DMS53 treated with DMSO at 0.1 percent for 48 hours (cell line): ENCODE data around the gene LPAR3.
A peak's percentile ranks its signal among the peaks of the same experiment; 100 is the strongest.

Experiments
- DNase-seq: peaks from one replicate; lab custom pipeline; 2025; ENCODE audit not compliant: unreplicated experiment; lab: John Stamatoyannopoulos, UW

Gene LPAR3

GRCh38 chr1:84833194-84833593 is 59.8 kb downstream of the LPAR3 start:
- no peak for DNase-seq

DNA sequence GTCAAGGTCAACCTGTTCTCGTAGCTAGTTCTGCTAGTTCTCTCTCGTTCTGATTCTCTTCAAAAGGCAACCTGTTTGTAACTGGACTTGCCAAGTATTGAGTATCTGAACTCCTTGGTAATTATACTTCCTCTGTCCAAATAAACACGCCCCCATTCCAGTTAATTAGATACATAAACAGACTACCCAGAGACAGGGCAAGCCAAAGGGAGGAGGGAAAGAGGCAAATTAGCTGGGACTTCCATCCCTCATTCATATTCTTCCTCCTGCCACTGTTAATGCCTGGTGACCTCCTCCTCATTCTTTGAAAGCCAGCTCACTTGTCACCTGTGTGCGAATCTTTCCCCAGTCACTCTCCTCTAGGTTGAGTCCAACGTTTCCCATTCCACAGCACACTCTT is 62.9 kb downstream of the LPAR3 start:
- no peak for DNase-seq

- DNase-seq, result no peak
Observed at GRCh38 chr1:84827976-84828375, 65.0 kb downstream of the LPAR3 start.

GRCh38 chr1:84827555-84827954 is 65.5 kb downstream of the LPAR3 start:
- peak; percentile 15 for DNase-seq

GRCh38 chr1:84825161-84825560 is 67.8 kb downstream of the LPAR3 start:
- no peak for DNase-seq

DNA sequence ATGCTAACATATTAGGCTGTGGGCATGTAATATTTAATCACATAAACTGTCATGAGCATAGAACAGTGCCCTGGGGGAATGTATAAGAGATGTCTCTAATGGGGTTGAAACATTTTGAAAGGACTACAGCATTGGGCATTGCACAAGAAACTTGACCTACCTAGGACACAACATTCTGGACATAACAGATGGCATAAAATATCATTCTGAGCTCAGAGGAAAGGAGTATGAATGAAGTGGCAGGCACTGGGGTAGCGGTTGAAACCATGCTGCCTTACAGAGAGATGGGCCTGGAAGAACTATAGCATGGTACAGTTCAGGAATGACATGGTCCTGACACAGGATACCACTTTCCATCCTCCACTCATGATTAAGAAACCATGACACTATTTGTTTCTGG is 69.0 kb downstream of the LPAR3 start:
- no peak for DNase-seq

DNA sequence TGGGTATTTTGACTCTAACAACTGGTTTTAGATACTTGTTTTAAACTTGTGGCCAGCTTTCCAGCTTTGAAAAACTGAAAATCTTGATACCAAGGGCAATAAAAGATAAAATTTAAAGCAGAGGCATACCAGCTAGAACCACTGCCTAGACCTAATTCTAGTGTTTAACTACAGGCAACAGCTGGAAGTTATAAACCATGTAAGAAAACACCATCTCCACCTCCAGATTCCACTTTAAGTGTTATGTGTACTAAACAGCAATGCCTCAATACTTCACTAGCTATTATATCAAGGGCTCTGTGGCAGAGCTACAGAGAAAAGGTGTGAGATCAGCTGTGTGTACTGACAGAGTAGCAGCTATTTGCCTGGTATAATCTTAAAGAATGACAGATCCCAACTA is 69.5 kb downstream of the LPAR3 start:
- DNase-seq, result no peak

DNA sequence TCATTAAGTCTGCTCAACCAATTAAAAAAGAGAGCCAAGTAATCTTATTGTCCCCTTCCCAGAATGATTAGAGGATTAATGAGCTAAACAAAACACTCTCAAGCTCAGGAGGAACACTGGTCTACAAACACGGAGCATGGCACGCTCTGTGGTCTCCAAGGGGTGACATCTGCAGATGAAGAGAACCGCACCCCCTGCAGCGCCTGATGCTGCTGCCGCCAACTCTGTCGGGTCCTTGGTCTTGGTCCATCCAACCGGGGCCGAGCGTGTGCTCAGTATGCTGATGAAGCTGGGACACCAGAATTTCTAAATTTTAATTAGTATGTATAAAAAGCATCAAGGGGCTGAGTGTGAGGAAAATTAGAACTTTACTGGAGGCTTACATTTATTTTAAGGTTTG is 82.7 kb downstream of the LPAR3 start:
- no peak for DNase-seq

DNA sequence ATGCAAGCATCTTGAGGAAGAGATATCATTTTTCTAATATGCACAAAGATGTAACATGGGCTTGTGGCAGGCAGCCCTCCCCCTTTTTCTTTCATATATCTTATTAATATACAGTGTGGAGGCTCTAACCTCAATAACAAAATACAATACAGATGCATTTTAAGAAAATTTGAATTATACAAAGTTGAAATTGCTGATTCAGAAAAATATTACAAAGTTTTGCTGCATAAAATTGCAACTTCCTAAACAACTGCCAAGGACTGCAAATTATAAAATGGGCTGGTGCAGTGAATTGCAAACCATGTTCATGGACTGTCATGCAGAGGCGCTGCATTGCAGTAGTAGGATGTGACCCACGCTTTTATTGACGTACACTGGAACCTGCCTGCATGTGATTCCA is 84.0 kb downstream of the LPAR3 start:
- no peak for DNase-seq

- no peak for DNase-seq
Observed at GRCh38 chr1:84803604-84804003, 89.4 kb downstream of the LPAR3 start.

GRCh38 chr1:84802567-84803232 is 90.3 kb downstream of the LPAR3 start:
- DNase-seq, result no peak

- no peak for DNase-seq
Observed at GRCh38 chr1:84800090-84801073, 92.6 kb downstream of the LPAR3 start.

- no peak for DNase-seq
Observed at GRCh38 chr1:84797603-84798002, 95.4 kb downstream of the LPAR3 start.

DNA sequence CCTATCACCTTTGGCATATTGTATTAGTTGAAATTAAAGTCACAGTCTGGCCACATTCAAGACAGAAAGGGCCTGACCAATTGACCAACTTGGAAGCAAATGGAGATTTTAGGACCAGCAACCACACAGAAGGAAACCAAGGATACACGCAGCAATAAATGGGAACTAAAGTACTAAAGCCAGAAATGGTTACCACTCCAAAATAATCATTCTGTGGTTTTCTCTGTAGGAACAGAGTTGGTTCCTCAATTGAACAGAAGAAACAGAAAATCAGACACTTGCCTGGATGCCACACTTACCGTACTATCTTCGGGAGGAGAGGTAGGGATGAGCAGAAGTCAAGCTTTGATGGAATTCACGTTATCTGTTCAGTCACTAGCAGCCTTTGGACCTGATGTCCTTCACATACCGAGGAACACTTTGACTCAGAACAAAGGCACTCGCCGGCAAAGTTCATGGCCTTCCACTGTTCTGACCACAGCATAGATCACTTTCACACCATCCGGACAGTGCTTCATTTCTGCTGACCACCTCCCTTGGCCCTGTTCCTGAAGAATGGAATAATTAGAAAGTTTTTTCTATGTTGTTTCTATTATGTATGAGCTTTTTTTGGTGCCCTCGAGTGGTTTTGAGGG is 96.9 kb downstream of the LPAR3 start:
- DNase-seq, result no peak

DNA sequence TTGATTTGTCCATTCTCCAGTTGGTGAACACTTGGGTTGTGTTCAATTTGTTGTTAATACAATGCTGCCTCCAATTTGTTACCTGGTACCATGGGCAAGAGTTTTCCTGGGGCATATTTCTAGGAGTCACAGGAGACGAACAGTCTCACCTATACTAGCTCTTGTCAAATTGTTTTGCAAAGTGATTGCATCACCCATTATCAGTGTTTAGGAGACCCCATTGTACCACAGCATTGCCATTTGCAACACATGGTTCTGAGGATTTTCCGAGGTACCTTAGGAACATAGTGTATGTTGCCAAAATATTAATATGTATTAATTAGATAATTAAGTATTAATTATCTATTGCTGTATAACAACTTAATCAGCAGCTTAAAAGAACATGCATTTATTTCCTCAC is 97.8 kb downstream of the LPAR3 start:
- no peak for DNase-seq

GRCh38 chr1:84792421-84792820 is 100.6 kb downstream of the LPAR3 start:
- DNase-seq, result no peak

- DNase-seq, result no peak
Observed at GRCh38 chr1:84789014-84789413, 104.0 kb downstream of the LPAR3 start.

- no peak for DNase-seq
Observed at GRCh38 chr1:84785271-84786036, 107.6 kb downstream of the LPAR3 start.

DNA sequence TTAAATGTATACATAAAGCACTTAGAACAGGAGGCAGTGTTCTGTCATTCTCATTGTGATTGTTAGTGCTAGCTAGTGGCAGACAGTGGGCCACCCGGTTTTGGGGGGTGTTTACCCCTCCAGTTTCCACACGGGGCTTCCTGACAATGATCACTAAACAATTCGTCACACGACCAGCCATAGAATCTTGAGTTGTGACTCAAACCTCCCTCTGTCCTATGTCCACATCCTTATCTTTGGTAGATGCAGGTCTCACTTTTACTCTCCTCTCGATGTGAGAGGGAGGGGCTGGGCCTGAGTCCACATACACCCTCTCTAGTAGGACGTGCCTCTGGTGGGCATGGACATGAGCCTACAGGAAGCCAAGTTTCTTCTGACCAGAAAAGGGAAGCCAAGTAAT is 110.1 kb downstream of the LPAR3 start:
- DNase-seq, result no peak

GRCh38 chr1:84781946-84782771 is 110.8 kb downstream of the LPAR3 start:
- DNase-seq, result peak; percentile 78
